HL-60/S4 (cell line): ENCODE measurements around the gene IPO7.
"Not testable (repeated sequence)": the region's sequence is repeated elsewhere in the genome, so short reads cannot be mapped to it uniquely, and the experiment has no call there.

Experiments
- in situ Hi-C: fragments of 300-500 bp; cut with MboI; formaldehyde crosslinking; loops from 2 replicates; pipeline ENCODE4 v1.14.3; 2022; ENCODE audit warnings: low sequenced_read_pairs

Gene IPO7

DNA sequence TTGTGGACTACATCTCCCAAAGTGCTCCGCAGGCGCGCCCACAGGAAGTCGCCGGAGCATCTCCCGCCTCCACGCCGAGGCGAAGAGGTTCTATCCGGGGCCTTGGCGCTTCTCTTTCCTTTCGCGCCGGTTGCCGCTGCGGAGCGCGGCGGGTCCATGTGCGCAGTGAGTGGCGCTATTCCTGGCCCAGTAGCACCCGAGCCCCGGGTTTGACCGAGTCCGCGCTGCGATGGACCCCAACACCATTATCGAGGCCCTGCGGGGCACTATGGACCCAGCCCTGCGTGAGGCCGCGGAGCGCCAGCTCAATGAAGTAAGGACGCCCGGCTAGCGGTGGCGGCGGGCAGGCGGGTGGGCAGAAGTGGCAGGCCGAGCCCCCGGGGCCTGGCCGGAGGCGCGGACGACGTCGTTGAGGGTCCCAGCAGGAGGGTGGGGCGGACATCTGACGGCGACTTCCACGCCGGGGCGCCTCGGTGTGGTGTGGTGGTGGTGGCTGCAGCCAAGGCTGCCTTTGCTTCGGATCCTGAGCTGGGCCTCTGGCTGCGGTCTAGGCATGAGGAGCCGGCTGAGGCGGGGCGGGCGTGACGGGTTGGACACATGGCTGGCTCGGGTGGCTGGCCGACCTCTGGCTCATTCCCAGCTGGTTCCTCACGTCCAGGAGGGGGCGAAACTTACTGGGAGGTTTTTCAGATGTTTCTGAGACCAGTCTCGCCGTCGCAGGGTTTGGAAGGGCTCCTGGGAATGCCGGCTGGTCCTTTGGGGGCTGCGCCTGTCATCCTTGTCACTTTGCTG, at the start of gene IPO7:
IPO7 (plus strand) TSS at position 118 of the 792 bp plus-strand sequence; CDS start at position 230, 112 bp downstream.
- in situ Hi-C loops: no loop called here

DNA sequence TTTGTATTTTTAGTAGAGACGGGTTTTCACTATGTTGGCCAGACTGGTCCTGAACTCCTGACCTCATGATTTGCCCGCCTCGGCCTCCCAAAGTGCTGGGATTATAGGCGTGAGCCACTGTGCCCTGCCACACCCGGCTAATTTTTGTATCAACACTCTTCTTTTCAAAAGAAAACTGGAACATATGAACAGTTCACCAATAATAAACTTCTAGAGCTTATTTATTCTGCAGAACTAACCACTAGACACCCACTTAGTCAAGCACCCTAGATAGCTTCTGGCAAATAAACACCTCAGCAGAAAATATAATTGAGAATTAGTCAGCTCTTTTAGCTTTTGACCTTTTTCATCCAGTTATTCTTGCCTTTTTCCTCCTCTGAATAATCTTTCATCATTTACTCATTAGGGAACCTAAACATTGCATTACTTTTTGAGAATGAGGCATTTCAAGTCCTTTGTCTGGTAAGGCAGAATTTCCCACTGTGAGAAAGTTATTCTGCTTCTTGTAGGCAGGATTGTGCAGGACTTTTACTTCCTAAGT, 42.7 kb upstream of the IPO7 start:
- in situ Hi-C loops: no loop called here

DNA sequence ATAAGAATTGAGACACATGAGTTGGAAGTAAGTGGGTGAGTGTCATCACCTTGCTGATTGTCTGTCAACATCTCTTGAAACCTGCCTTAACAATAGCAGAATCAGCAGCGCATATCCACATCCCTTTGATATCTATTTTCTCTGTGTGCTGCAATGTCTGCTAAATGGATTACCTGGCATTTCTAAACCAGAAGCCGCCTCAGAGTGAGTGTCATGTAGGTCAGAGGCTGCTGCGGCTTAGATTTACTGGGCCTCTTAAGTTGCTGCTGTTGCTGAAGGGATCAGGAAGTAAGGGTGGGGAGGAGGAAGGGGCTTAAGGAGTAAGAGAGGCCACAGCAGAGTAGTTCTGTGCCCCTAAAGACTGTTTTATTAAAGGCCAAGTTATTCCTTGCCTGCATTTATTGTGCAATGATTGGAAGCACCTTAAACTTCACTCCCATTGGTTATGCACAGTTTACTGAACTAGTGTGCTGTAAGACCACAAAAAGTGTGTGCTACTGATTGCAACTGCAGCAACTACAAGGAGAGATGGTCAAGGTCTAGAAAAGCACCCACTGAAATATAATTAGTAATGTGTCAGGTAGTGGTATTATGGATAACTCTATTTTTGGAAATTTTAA, 40.3 kb upstream of the IPO7 start:
- in situ Hi-C loops: no loop called here

DNA sequence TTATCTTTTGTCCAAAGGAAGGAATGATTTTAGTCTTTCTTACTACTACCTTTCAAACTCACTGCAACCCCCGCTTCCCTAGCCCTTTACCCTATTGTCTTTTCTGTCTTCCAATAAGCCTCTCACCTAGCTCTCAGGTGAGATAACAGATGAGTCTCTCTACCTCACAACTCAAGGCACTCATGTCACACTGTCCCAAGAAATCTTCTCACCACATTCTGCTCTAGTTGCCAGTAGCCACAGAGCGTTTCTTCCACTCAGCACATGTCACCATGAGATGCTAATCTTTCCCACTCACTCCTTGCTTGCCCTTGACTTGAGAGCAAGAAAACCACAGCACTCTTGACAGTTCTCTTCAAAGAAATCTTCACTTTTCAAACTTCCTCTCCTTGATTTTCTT, 37.4 kb upstream of the IPO7 start:
- in situ Hi-C loops: no loop called here

DNA sequence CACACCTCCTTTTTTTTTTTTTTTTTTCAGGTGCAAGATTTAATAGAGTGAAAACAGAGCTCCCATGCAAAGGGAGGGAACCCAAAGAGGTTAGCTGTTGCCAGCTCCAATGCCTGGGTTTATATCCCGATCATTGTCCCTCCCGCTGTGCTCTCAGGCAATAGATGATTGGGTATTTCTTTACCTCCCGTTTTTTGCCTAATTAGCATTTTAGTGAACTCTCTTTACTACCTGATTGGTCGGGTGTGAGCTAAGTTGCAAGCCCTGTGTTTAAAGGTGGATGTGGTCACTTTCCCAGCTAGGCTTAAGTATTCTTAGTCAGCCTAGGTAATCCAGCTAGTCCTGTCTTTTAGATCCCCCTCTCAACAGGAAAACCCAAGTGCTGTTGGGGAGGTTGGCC, 36.7 kb upstream of the IPO7 start:
- in situ Hi-C loops: not testable (repeated sequence)

DNA sequence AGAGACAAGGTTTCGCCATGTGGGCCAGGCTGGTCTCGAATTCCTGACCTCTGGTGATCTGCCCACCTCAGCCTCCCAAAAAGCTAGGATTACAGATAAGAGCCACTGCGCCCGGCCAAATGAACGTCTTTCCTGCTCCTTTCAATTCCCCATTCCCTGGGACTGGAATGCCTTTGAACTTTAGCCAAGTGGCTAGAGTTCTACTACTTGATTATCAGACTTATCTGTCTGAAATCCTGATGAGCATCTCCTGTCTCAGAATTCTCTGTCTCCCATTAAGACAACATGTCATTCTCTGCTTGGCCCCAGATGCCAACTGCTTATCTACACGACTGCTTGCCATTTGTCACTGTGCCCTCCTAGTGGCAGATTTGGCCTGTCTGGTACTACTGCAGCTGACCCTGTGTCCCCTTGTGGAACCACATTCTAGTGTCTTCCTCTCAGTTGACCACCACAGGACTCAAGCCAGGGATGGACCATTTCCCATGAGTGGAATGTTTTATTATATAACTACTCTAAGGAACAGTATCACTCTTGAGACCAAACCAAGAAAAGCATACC, 33.1 kb upstream of the IPO7 start:
- in situ Hi-C loops: no loop called here

DNA sequence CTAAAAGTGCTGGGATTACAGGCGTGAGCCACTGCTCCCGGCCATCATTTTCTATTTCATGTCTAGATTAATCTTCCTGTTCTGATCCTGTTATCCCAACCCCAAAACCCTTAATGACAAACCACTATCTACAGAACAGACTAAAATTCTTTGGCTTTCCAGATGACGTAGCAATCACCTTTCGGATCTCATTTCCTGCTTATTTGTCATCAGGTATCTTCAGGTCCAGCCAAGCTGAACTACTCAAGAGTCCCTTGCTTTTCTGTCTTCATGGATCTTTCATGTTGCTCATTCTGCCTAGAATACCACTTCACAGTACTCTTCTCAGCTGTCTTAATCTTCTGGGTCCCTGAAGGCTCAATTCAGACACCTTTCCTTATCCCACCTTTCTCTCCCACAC, 27.4 kb upstream of the IPO7 start:
- in situ Hi-C loops: no loop called here

DNA sequence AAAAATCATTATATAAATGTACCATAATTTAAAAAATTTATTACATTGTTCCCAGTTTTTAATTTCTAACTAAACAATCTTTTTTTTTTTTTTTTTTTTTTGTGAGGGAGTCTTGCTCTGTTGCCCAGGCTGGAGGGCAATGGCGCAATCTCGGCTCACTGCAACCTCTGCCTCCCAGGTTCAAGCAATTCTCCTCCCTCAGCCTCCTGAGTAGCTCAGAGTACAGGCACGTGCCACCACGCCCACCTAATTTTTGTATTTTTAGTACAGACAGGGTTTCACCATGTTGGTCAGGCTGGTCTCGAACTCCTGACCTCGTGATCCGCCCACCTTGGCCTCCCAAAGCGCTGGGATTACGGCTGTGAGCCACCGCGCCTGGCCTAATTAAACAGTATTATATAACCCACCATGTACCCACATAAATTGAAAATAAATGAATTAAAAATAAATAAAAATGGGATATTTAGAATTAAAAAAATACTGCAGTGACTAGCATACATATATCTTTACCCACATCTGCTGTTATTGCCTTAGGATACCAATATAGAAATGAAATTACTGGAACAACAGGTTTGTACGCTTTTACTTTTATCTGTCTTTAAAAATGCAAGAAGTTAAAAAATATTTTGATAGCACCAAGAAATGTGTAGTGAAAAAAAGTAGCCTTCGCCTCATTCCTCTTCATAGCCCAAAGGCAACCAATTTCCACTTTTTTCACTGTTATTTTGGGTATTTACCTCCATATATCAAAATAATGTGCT, 23.4 kb upstream of the IPO7 start:
- in situ Hi-C loops: not testable (repeated sequence)

DNA sequence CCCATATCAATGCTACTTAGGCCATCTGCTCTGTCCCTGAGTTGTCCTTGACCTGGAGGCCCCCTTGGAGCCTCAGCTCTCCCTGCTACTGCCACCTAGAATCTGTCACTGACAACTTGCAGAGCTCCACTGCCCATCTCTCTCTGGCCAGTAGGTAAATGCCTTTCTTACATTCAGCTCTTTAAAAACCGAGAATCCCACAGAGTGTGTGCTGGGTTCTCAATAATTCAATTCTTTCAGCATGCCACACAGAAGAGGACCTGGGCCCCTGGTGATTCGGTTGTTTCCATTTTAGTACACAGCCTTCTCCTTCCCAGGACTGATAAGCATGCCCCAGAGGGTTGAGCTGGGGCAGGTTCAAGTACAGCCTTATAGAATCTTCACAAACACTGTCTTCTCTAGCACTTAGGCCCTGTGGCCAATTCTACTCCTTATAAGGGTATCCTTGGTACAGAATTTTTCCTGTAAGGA, 22.0 kb upstream of the IPO7 start:
- in situ Hi-C loops: no loop called here

DNA sequence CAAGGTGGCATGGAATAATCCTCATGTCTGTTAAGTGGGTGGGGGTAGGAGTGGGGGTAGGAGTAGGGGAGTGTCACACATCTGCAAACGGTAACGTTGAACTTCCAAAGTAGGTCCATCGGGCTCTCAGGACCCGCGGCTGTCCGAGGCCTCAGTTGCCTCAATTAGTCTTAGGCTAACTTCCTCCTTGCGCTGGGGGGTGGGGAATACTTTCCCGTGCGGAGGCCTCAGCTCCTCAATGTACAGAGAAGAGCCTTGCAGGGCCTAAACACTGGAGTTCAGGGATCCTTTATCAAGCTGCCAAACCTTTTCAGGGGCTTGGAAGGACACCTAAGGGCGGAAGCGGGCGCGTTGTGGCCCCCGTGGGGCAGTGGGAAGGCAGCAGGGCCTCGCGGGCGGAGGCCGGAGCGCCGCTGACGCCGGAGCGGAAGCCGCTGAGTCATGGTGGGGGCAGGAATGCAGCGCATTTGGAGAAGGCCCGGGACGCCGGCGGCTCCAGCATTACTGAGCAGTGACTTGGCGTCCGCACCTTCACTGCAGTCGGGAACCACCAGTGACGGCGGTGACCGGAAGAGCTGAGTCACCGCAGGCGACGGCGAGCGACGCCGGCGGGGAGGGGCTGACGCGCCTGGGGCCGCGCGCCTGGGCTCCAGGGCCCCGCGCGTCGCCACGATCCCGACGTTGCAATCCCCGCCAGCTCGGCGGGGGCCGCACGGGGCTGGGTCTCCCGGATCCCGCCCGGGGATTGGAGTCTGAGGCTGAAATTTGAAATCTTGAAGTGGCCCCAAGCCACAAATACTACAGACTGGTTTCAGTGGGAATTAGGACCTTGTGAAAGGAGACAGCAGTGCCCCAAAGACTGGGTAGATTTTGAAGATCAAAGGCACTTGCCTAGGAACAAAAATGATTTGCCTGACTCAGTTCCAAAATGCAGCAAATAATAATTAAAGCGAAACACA, 20.2 kb upstream of the IPO7 start:
- in situ Hi-C loops: no loop called here

DNA sequence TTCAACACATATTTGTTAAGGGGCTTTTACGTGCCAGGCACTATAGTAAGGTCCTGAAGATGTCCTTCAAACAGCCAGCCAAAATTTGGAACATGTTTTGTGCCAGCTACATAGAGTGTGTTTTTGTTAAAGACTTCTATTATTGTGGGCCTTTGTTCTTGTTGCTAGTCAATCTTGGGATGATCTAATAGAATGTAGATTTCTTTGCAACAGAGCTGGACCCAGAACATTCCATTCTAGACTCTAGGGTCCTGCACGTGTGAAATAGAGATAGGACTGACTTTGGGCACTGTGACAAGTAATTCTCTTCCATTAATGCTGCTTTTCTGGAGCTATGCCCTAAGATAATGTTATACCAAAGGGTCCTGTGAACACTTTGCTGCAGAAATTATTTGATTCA, 16.9 kb upstream of the IPO7 start:
- in situ Hi-C loops: no loop called here

DNA sequence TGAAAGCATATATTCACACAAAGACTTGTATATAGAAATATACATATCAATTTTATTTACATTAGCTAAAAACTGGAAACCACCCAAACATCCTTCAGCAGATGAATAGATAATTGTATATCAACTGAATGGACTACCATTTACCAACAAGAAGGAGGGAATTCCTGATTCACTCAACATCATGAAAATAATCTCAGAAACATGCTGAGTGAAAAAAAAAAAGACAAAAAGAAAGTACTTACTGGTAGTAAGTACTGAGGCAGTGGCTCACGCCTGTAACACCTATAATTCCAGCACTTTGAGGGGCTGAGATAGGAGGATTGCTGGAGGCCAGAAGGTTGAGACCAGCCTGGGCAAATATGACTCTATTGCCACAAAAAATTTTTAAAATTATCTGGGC, 7.4 kb upstream of the IPO7 start:
- in situ Hi-C loops: no loop called here

DNA sequence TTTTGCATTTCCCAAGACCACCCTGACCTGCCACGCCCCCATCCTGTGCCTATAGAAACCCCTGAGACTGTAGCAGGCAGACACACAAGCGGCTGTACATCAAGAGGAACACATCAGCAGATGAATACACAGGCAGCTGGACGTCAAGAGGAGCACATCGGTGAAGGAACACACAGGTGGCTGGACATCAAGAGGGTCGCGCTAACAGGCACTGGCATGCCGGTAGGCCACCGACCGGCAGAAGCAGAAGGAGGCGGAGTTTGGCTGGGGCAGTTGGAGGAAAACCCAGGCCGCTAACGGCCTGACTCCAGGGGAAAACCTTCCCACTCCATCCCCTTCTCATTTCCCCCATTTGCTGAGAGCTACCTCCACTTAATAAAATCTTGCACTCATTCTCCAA, 5.4 kb upstream of the IPO7 start:
- in situ Hi-C loops: no loop called here

DNA sequence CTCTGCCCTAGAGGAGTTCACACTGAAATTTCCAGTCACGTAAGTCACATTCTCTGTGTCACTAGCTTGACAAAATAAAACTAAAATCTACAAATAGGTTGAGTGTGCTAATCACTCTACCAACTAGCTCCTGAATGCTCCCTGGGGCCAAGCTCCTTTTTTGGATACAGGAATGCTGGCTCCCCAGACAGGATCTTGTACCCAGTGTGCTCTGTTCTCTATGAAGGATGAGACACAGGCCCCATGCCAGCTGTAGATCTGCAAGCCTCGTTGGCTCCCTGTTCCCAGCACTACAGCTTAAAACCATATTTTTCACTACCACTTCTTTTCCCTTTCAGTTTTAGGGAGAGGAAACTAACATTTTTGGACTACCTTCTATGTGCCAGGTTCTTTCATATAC, 3.7 kb upstream of the IPO7 start:
- in situ Hi-C loops: no loop called here

DNA sequence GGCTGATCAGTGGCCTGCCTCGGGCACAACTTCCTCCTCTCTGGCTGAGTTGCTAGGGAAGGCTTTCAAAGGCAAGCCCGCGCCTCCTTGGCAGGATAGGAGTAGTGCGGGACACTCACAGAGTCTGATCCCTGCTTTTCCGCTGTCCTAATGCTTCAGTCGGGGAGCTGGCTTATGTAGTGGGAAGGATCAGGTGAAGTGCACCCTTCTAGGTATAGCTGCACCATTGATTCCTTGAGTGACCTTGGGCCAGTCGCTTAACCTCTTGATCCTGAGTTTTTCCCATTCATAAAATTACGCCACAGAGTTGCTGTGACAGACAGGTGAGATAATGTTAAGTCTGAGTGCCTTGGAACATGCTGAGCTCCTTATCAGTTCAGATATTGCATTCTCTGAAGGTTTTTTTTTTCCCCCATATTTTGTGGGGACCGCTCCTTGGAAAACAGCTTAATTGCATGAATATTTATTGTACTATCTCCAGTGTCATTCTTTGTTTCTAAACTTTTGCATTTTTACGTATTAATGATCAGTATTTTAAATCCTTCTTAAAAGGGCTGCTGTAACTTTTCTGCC, 961 bp downstream of the IPO7 start:
- in situ Hi-C loops: no loop called here

DNA sequence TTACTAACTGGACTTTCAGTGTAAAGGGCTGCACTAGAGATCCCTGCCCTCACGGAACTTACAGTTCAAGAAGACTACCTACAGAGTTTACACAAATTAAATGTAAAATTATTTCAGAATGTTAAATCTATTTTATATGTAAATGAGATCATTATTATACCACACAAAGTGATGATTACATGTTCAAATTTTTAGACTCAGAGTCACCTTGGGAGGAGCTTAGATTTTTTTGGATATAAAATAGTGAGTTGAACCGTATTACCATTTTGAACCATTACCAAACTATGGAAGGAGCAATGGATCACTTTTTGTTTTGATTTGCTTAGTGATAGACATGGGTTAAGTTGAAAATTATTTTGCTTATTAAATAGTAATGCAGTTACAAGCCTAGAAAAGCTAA, 1.6 kb downstream of the IPO7 start:
- in situ Hi-C loops: no loop called here

DNA sequence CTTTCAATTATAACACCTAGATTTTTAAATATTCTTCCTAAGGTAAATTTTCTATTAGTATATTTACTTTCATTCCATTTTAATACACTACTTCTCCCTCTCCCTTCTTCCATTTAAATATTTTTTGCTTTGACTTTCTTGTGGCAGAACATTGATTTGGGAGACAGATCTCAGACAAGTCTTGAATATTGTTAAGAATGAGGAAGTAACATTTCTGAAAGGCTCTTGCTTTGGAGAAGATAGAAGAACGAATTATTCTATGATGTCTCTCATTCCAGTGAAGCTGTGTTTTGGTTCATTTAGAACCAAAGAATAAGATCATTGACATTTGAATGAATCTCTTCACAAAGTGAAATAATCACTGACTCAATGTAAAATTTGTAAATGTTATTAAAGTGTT, 2.4 kb downstream of the IPO7 start:
- in situ Hi-C loops: no loop called here

DNA sequence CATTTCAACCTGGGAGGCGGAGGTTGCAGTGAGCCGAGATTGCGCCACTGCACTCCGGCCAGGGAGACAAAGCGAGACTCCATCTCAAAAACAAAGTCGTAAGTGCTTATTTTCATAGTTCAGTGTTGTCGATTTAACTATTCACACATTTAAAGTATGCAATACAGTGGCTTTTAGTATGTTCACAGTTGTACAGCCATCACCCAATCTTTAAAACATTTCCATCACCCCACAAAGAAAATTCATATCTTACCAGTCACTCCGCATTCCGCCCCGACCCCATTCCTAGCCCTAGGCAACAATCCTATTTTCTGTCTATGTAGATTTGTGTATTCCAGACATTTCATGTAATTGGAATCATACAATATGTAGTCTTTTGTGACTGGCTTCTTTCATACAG, 11.9 kb downstream of the IPO7 start:
- in situ Hi-C loops: no loop called here

DNA sequence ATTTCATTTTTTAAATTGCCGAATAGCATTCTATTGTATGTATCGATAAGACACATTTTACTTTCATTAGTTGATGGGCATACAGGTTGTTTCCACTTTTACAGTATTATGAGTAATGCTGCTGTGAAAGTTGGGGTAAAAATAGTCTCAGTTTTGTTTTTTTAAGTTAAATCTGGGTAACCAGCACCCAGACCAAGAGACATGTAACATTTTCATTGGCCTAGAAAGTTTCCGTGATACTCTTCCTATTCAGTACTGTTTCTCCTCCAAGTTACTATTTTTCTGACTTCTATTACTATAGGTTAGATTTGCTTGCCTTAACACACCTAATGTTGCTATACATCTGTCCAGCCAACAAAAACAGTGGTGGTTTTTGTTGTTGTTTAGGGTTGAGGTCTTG, 12.3 kb downstream of the IPO7 start:
- in situ Hi-C loops: no loop called here
